Measurements from ENCODE around the gene INO80D. TPM values are rescaled to one million over a fixed set of nuclear protein-coding genes. Genes with fewer than 3 reads are reported as not detected.

The INO80D gene
- total and polyA plus RNA-seq, 2 of the 8 experiments (the other 6 are each of a cell fraction or from before 2014, with no cell fraction given), result 6.2 to 37.4 TPM

GRCh38 chr2:206001912-206002311 is 84.1 kb downstream of the INO80D start:
- no peak overlapping the region for H2BK12ac ChIP-seq (ENCODE audit: low read depth, low read length)
- no peak overlapping the region for H2BK20ac ChIP-seq (ENCODE audit: low read length)
- no peak overlapping the region for H3K9ac ChIP-seq (replicated peaks in 1 of 4; ENCODE audit: extremely low read depth in 1 of 4, low read depth in 3 of 4, low read length in 3 of 4)
- no peak overlapping the region for H4K5ac ChIP-seq (ENCODE audit: insufficient read length, low read depth, low read length)
- ChIA-PET POLR2A (ENCODE audit: partially characterized antibody) (interaction anchor here (0.8 kb wide), 1 partner anchor 17 kb away, joined by 3 read pairs; no protein-coding TSS in a partner anchor), CTCF (ENCODE audit: partially characterized antibody) (interaction anchor here (1.1 to 1.6 kb wide), 2 partner anchors 84 to 125 kb away, joined by 3 read pairs; partner anchors contain the start of gene INO80D)
- H4K20me1 ChIP-seq (replicated peaks in 1 of 2; ENCODE audit: control insufficient read depth in 1 of 2, insufficient read depth in 2 of 2, low read length in 2 of 2), result peaks cover 1 to 5% of the 10 kb centered on the region in 2 experiments
- H3K14ac ChIP-seq (ENCODE audit: insufficient read length), result no peak overlapping the region
- H3K23me2 ChIP-seq (ENCODE audit: low read depth, low read length), result no peaks in the 10 kb centered on the region
- no peak for TF ChIP-seq CTBP2 (IDR thresholded peaks at IDR 0.05; ENCODE audit: borderline replicate concordance, insufficient read depth, insufficient read length, low read length)
- TF ChIP-seq ZNF274 (IDR thresholded peaks at IDR 0.05; ENCODE audit: borderline replicate concordance, extremely low read depth, low read length), result no peak
- TF ChIP-seq CBX8 (IDR thresholded peaks at IDR 0.05; ENCODE audit: borderline replicate concordance, low read depth, low read length), result no peak
- no peak overlapping the region for H4K8ac ChIP-seq (ENCODE audit: extremely low read depth, insufficient read depth, low read length)
- no peak overlapping the region for H2AFZ ChIP-seq (ENCODE audit: low read length)
- no peak overlapping the region for H3K27ac ChIP-seq (ENCODE audit: low read depth, low read length)
- no peak overlapping the region for H3K56ac ChIP-seq (replicated peaks; ENCODE audit: insufficient read length, low read depth, low read length)
- DNase-seq (ENCODE audit: low read depth in 1 of 2, low spot score in 2 of 2) (no peak), FAIRE-seq (no peak)
- H4K91ac ChIP-seq (replicated peaks; ENCODE audit: insufficient read length, low read length), result no peak overlapping the region
- no peaks in the 10 kb centered on the region for H3K27me3 ChIP-seq (replicated peaks in 1 of 4; ENCODE audit: control insufficient read depth in 3 of 4, extremely low read depth in 1 of 4, insufficient read depth in 3 of 4, low read length in 3 of 4)
- H3K79me1 ChIP-seq (ENCODE audit: low read depth, low read length), result no peaks in the 10 kb centered on the region
- no peaks in the 10 kb centered on the region for H3K9me3 ChIP-seq (ENCODE audit: insufficient read depth in 2 of 2, low read depth in 1 of 2, low read length in 1 of 2)
- H2BK5ac ChIP-seq (ENCODE audit: low read depth, low read length), result no peak overlapping the region
- no peak overlapping the region for H2BK120ac ChIP-seq (replicated peaks; ENCODE audit: low read depth, low read length)
- H2BK15ac ChIP-seq (ENCODE audit: low read length), result no peak overlapping the region
- H3K4me3 ChIP-seq (ENCODE audit: extremely low read depth in 1 of 4, insufficient read depth in 2 of 4, low read depth in 3 of 4, low read length in 4 of 4), result no peak overlapping the region
- H3K23ac ChIP-seq (ENCODE audit: insufficient read length), result no peak overlapping the region
- H3K18ac ChIP-seq (ENCODE audit: extremely low read depth, low read length), result no peak overlapping the region
- 0 out of 4 replicates have a peak, but pooled peaks cover 0 to 2% of the 10 kb centered on the region in 2 experiments for H3K79me2 ChIP-seq (ENCODE audit: control insufficient read depth in 1 of 2, insufficient read depth in 2 of 2, low read length in 2 of 2)
- no peak overlapping the region for H2AK5ac ChIP-seq (ENCODE audit: low read depth, low read length)
- 92% methylated on average over 5 of the region's 5 CpGs; no CpG with 5 or more reads in 1 of the 2 experiments for WGBS, 2 experiments (ENCODE audit: extremely low coverage in 1 of 2, insufficient coverage in 1 of 2, insufficient read length in 1 of 2, insufficient replicate concordance in 2 of 2, low coverage in 1 of 2, low lambda C conversion rate in 2 of 2, missing lambda C conversion rate in 1 of 2)
- H3K4ac ChIP-seq (replicated peaks; ENCODE audit: insufficient read length, low read depth, low read length), result no peak overlapping the region
- no peak overlapping the region for H3K4me2 ChIP-seq (ENCODE audit: insufficient read depth in 1 of 2, low read depth in 2 of 2, low read length in 2 of 2)
- no peaks in the 10 kb centered on the region for H3K4me1 ChIP-seq (replicated peaks in 1 of 4; ENCODE audit: control insufficient read depth in 3 of 4, insufficient read depth in 4 of 4, low read length in 3 of 4)
- peaks cover 9 to 45% (median 16%) of the 10 kb centered on the region in 4 experiments for H3K36me3 ChIP-seq (ENCODE audit: control insufficient read depth in 2 of 4, insufficient read depth in 4 of 4, low read length in 3 of 4)

Data from H1 (cell line).